HCT116 (cell line): ENCODE data around the gene TDRD3. TPM values are rescaled to one million over a fixed set of nuclear protein-coding genes. Genes with fewer than 3 reads are reported as not detected.

ENCODE experiments used
- ATAC-seq: fragments of 200-7000 bp; cut with Tn5 transposase; 2 replicates; pipeline ENCODE4 v1.9.1; 2020; ENCODE audit warnings: mild to moderate bottlenecking, moderate library complexity
- BruUV-seq: library from RNA; stranded (reverse); fragments of 400-500 nt; replicated peaks from 2 replicates; lab custom pipeline; 2021; lab: Mats Ljungman, UMichigan
- CTCF ChIA-PET: fragments of 300-600 bp; sonication (Branson Sonifier 250); formaldehyde crosslinking; loops from one replicate; lab custom pipeline; 2021; ENCODE audit warnings: antibody characterized with exemption; lab: Charles Lee
- POLR2A ChIA-PET: fragments of 300-600, 350-600 bp; sonication (Branson Sonifier 250); formaldehyde crosslinking; loops from one replicate; lab custom pipeline; 2021; ENCODE audit warnings: antibody characterized with exemption; lab: Charles Lee
- RAD21 ChIA-PET, 2 experiments: fragments of 300-600 bp; sonication (Branson Sonifier 250); formaldehyde crosslinking; loops; one replicate each; lab custom pipeline; 2023; ENCODE audit warnings: low total read pairs in 2 of 2; ENCODE audit not compliant: uncharacterized antibody in 2 of 2, unreplicated experiment in 2 of 2, low non-redundant PET in 1 of 2; lab: Charles Lee
- DNase-seq: peaks from one replicate; pipeline ENCODE4 v3.0.0-alpha.2; 2010; ENCODE audit warnings: low read depth, low spot score
- H2AFZ ChIP-seq: fragments of 200-600 bp; shearing (Covaris generic), sonication (generic); 2 replicates; pipeline ENCODE4 v1.6.1; 2017; ENCODE audit warnings: low read depth, mixed run types, mixed read lengths, antibody characterized with exemption, low read length; ENCODE audit not compliant: poor library complexity, severe bottlenecking
- H3K27ac ChIP-seq: 2 replicates; pipeline ENCODE4 v1.5.1; 2012; ENCODE audit warnings: low read depth, low read length
- H3K27me3 ChIP-seq: fragments of 200-600 bp; sonication (generic); 2 replicates; pipeline ENCODE4 v1.6.1; 2016; ENCODE audit warnings: mixed run types, low read length, mixed read lengths; ENCODE audit not compliant: insufficient read depth
- H3K36me3 ChIP-seq, 2 experiments: fragments of 200-500 bp in 1 of 2; fragments of 200-600 bp in 1 of 2; sonication (Bioruptor generic) in 1 of 2; sonication (generic) in 1 of 2; 2 replicates each; pipeline versions ENCODE4 v1.5.1 to v1.6.1; 2014 to 2016; ENCODE audit warnings: low read length in 2 of 2, inconsistent platforms in 1 of 2, mixed read lengths in 1 of 2, mixed run types in 1 of 2; ENCODE audit not compliant: insufficient read depth in 2 of 2, control insufficient read depth in 1 of 2
- H3K4me1 ChIP-seq, 2 experiments: fragments of 200-600 bp in 1 of 2; sonication (generic) in 1 of 2; 2 replicates each; pipeline versions ENCODE4 v1.5.1 to v1.6.1; 2012 to 2017; ENCODE audit warnings: low read length in 2 of 2, inconsistent platforms in 1 of 2, mild to moderate bottlenecking in 1 of 2, mixed read lengths in 1 of 2, mixed run types in 1 of 2, moderate library complexity in 1 of 2; ENCODE audit not compliant: insufficient read depth in 2 of 2, control insufficient read depth in 1 of 2
- H3K4me2 ChIP-seq: fragments of 200-600 bp; sonication (generic); 2 replicates; pipeline ENCODE4 v1.6.1; 2017; ENCODE audit warnings: mixed run types, low read length, mixed read lengths
- H3K4me3 ChIP-seq, 2 experiments: fragments of 200-600 bp in 1 of 2; sonication (generic) in 1 of 2; replicated peaks in 1 of 2; 2 replicates each; pipeline ENCODE4 v1.5.1; 2011 to 2016; ENCODE audit warnings: low read length in 2 of 2, control low read depth in 1 of 2, low read depth in 1 of 2, mild to moderate bottlenecking in 1 of 2, mixed read lengths in 1 of 2, mixed run types in 1 of 2
- H3K79me2 ChIP-seq: fragments of 200-600 bp; sonication (generic); 2 replicates; pipeline ENCODE4 v1.6.1; 2017; ENCODE audit warnings: mild to moderate bottlenecking, mixed run types, low read length, moderate library complexity, mixed read lengths; ENCODE audit not compliant: insufficient read depth
- H3K9ac ChIP-seq: fragments of 200-600 bp; sonication (generic); 2 replicates; pipeline ENCODE4 v1.6.1; 2016; ENCODE audit warnings: low read length, mixed read lengths
- H3K9me2 ChIP-seq: fragments of 200-600 bp; sonication (generic), shearing (Covaris generic); 2 replicates; pipeline ENCODE4 v1.6.1; 2017; ENCODE audit warnings: mixed run types, mild to moderate bottlenecking, moderate library complexity; ENCODE audit not compliant: insufficient read depth
- H3K9me3 ChIP-seq, 2 experiments: fragments of 200-500 bp in 1 of 2; fragments of 200-600 bp in 1 of 2; sonication (Bioruptor generic) in 1 of 2; sonication (generic) in 1 of 2; 2 replicates each; pipeline ENCODE4 v1.6.1; 2014 to 2017; ENCODE audit warnings: low read length in 2 of 2, mixed read lengths in 2 of 2, inconsistent platforms in 1 of 2, low read depth in 1 of 2, mild to moderate bottlenecking in 1 of 2, mixed run types in 1 of 2, moderate library complexity in 1 of 2; ENCODE audit not compliant: control insufficient read depth in 1 of 2, insufficient read depth in 1 of 2
- H4K20me1 ChIP-seq: fragments of 200-600 bp; sonication (generic), shearing (Covaris generic); 2 replicates; pipeline ENCODE4 v1.6.1; 2017; ENCODE audit warnings: mixed run types, mild to moderate bottlenecking, moderate library complexity; ENCODE audit not compliant: insufficient read depth
- CBX3 ChIP-seq: IDR thresholded peaks from 2 replicates; pipeline ENCODE4 v1.6.1; 2012; ENCODE audit warnings: low read depth
- ELF1 ChIP-seq: IDR thresholded peaks from 2 replicates; pipeline ENCODE4 v1.6.1; 2012; ENCODE audit warnings: low read depth, borderline replicate concordance
- EZH2phosphoT487 ChIP-seq: fragments of 200-600 bp; IDR thresholded peaks from 2 replicates; pipeline ENCODE4 v1.6.1; 2018; ENCODE audit warnings: antibody characterized with exemption, borderline replicate concordance
- FOSL1 ChIP-seq: IDR thresholded peaks from 2 replicates; pipeline ENCODE4 v1.6.1; 2012; ENCODE audit warnings: low read depth
- JUND ChIP-seq: IDR thresholded peaks from 2 replicates; pipeline ENCODE4 v1.6.1; 2012
- POLR2AphosphoS5 ChIP-seq: IDR thresholded peaks from 2 replicates; pipeline ENCODE4 v1.6.1; 2011; ENCODE audit warnings: mild to moderate bottlenecking, low read depth, low read length, moderate library complexity
- SIN3A ChIP-seq: IDR thresholded peaks from 2 replicates; pipeline ENCODE4 v1.6.1; 2012; ENCODE audit warnings: low read depth
- SRF ChIP-seq: IDR thresholded peaks from 2 replicates; pipeline ENCODE4 v1.6.1; 2012; ENCODE audit warnings: low read depth
- ZBTB33 ChIP-seq: IDR thresholded peaks from 2 replicates; pipeline ENCODE4 v1.6.1; 2011; ENCODE audit warnings: mild to moderate bottlenecking, low read length, moderate library complexity; ENCODE audit not compliant: insufficient replicate concordance; ENCODE audit errors: extremely low read depth
- ZFX ChIP-seq: fragments of 450-650 bp; IDR thresholded peaks from 2 replicates; pipeline ENCODE4 v1.6.1; 2017
- ZNF274 ChIP-seq: fragments of 200-500 bp; sonication (Bioruptor generic); IDR thresholded peaks from 2 replicates; pipeline ENCODE4 v1.6.1; 2014; ENCODE audit warnings: mild to moderate bottlenecking, low read depth, low read length, inconsistent platforms
- intact Hi-C: fragments of 100-400 bp; cut with micrococcal nuclease; formaldehyde crosslinking; loops from 2 replicates; pipeline ENCODE4 v1.10.0; 2022
- total RNA-seq: library from RNA; stranded (reverse); gene quantifications from one replicate; pipeline ENCODE4 v1.2.1, GENCODE V29; 2021; ENCODE audit not compliant: unreplicated experiment
- TF ChIP-seq, protein P1 (sequence below): IDR thresholded peaks from 2 replicates; pipeline ENCODE4 v1.6.1; 2012; ENCODE audit warnings: low read depth
- TF ChIP-seq, protein P2 (sequence below): IDR thresholded peaks from 2 replicates; pipeline ENCODE4 v1.6.1; 2012
- TF ChIP-seq, protein P3 (sequence below), 3 experiments: fragments of 200-600 bp in 1 of 3; sonication (generic) in 1 of 3; IDR thresholded peaks in 2 of 3; conservative IDR thresholded peaks in 1 of 3; 2 replicates each; pipeline ENCODE4 v1.5.1; 2012 to 2017; ENCODE audit warnings: low read depth in 2 of 3, low read length in 2 of 3, antibody characterized with exemption in 1 of 3, borderline replicate concordance in 1 of 3, control low read depth in 1 of 3, mild to moderate bottlenecking in 1 of 3, mixed read lengths in 1 of 3, mixed run types in 1 of 3, moderate library complexity in 1 of 3; ENCODE audit not compliant: insufficient read depth in 1 of 3

The TDRD3 gene
- total RNA-seq, 1 experiment from 2014 or later: 16.9 TPM

GRCh38 chr13:60414177-60414576, 17.2 kb downstream of the TDRD3 start:
- no peak for DNase-seq
- CTCF ChIA-PET: no interaction called here
- no TSS peak for BruUV-seq

DNA sequence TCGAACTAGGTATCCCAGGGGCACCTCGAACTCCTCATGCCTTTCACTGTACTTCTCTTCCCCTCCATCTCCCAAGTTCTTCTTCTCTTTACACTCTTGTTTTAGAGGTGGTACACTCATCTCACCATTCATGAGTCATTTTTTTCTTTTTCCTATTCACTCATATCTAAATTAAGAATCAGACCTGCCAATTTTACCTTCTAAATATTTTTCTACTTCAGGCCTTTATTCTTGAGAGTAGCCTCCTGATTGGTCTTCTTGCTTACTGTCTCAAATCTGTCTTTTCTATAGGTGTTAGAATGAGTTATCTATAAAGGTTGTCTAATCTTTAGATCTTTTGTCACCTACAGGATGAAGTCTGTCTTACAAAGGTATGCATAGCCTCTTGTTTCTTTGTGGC, 20.7 kb downstream of the TDRD3 start:
- Histone ChIP-seq H3K36me3 (no peaks in the 10 kb centered on the region), H3K4me1 (no peaks in the 10 kb centered on the region), H4K20me1 (no peaks in the 10 kb centered on the region), H3K9me2 (no peaks in the 10 kb centered on the region), H3K9ac (no peak overlapping the region), H3K27me3 (no peaks in the 10 kb centered on the region), H3K9me3 (no peaks in the 10 kb centered on the region), H3K79me2 (peaks cover 9% of the 10 kb centered on the region), H3K27ac (no peak overlapping the region), H2AFZ (no peak overlapping the region), H3K4me2 (no peak overlapping the region), H3K4me3 (no peak overlapping the region)
- DNase-seq (no peak), ATAC-seq (no peak)
- ChIA-PET RAD21 (no interaction called here), CTCF (no interaction called here), POLR2A (no interaction called here)
- intact Hi-C loops: no loop called here
- BruUV-seq: no TSS peak
- no peak for TF ChIP-seq FOSL1
- TF ChIP-seq CBX3: no peak
- no peak for TF ChIP-seq ZNF274
- TF ChIP-seq ZFX: no peak
- TF ChIP-seq, protein P1, sequence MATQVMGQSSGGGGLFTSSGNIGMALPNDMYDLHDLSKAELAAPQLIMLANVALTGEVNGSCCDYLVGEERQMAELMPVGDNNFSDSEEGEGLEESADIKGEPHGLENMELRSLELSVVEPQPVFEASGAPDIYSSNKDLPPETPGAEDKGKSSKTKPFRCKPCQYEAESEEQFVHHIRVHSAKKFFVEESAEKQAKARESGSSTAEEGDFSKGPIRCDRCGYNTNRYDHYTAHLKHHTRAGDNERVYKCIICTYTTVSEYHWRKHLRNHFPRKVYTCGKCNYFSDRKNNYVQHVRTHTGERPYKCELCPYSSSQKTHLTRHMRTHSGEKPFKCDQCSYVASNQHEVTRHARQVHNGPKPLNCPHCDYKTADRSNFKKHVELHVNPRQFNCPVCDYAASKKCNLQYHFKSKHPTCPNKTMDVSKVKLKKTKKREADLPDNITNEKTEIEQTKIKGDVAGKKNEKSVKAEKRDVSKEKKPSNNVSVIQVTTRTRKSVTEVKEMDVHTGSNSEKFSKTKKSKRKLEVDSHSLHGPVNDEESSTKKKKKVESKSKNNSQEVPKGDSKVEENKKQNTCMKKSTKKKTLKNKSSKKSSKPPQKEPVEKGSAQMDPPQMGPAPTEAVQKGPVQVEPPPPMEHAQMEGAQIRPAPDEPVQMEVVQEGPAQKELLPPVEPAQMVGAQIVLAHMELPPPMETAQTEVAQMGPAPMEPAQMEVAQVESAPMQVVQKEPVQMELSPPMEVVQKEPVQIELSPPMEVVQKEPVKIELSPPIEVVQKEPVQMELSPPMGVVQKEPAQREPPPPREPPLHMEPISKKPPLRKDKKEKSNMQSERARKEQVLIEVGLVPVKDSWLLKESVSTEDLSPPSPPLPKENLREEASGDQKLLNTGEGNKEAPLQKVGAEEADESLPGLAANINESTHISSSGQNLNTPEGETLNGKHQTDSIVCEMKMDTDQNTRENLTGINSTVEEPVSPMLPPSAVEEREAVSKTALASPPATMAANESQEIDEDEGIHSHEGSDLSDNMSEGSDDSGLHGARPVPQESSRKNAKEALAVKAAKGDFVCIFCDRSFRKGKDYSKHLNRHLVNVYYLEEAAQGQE: no peak
- TF ChIP-seq ZBTB33: no peak
- no peak for TF ChIP-seq ELF1
- TF ChIP-seq, protein P2, sequence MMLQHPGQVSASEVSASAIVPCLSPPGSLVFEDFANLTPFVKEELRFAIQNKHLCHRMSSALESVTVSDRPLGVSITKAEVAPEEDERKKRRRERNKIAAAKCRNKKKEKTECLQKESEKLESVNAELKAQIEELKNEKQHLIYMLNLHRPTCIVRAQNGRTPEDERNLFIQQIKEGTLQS: no peak
- TF ChIP-seq EZH2phosphoT487: no peak
- no peak for TF ChIP-seq SIN3A
- TF ChIP-seq, protein P3, sequence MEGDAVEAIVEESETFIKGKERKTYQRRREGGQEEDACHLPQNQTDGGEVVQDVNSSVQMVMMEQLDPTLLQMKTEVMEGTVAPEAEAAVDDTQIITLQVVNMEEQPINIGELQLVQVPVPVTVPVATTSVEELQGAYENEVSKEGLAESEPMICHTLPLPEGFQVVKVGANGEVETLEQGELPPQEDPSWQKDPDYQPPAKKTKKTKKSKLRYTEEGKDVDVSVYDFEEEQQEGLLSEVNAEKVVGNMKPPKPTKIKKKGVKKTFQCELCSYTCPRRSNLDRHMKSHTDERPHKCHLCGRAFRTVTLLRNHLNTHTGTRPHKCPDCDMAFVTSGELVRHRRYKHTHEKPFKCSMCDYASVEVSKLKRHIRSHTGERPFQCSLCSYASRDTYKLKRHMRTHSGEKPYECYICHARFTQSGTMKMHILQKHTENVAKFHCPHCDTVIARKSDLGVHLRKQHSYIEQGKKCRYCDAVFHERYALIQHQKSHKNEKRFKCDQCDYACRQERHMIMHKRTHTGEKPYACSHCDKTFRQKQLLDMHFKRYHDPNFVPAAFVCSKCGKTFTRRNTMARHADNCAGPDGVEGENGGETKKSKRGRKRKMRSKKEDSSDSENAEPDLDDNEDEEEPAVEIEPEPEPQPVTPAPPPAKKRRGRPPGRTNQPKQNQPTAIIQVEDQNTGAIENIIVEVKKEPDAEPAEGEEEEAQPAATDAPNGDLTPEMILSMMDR (IDR thresholded peaks at IDR 0.05 in 2 of 3, conservative IDR thresholded peaks at IDR 0.05 in 1 of 3; ENCODE audit: borderline replicate concordance in 1 of 3, insufficient read depth in 1 of 3, low read depth in 2 of 3, low read length in 2 of 3): no peak
- TF ChIP-seq POLR2AphosphoS5: no peak

More at GRCh38 chr13:60414177-60414576, 17.2 kb downstream of the TDRD3 start:
- H2AFZ ChIP-seq: no peak overlapping the region
- H3K4me2 ChIP-seq: no peak overlapping the region
- H3K4me1 ChIP-seq: no peaks in the 10 kb centered on the region
- RAD21 ChIA-PET: no interaction called here
- no peak for ATAC-seq
- POLR2A ChIA-PET: no interaction called here
- no peaks in the 10 kb centered on the region for H3K27me3 ChIP-seq
- no peaks in the 10 kb centered on the region for H3K36me3 ChIP-seq
- H3K9me2 ChIP-seq: no peaks in the 10 kb centered on the region
- H4K20me1 ChIP-seq: no peaks in the 10 kb centered on the region
- intact Hi-C loops: no loop called here
- H3K79me2 ChIP-seq: peaks cover 9% of the 10 kb centered on the region
- H3K4me3 ChIP-seq: no peak overlapping the region
- H3K9ac ChIP-seq: no peak overlapping the region
- H3K9me3 ChIP-seq: no peaks in the 10 kb centered on the region
- no peak for TF ChIP-seq JUND
- no peak for TF ChIP-seq SRF
- TF ChIP-seq ELF1: no peak
- no peak for TF ChIP-seq ZFX
- TF ChIP-seq, all 23 proteins: peak for 0
- no peak overlapping the region for H3K27ac ChIP-seq
